Ovary (tissue), 9 donors: Measurements from ENCODE around the gene ADRM1. TPM values are rescaled to one million over a fixed set of nuclear protein-coding genes. Genes with fewer than 3 reads are reported as not detected.

Experiments used
- DNase-seq, 5 donors: peaks; one replicate each; pipeline ENCODE4 v3.0.0-alpha.2; 2019 to 2020
- H3K27ac ChIP-seq, 2 donors: fragments of 200-600 bp; one replicate each; pipeline versions ENCODE4 v1.5.1 to v1.8.0; 2019 to 2022
- H3K27me3 ChIP-seq: fragments of 200-600 bp; one replicate; pipeline ENCODE4 v1.8.0; 2022
- H3K36me3 ChIP-seq: fragments of 200-600 bp; sonication (generic); one replicate; pipeline ENCODE4 v1.5.1; 2019
- H3K4me1 ChIP-seq: one replicate; pipeline ENCODE4 v1.8.1; 2013; ENCODE audit warnings: mild to moderate bottlenecking, moderate library complexity; ENCODE audit not compliant: insufficient read depth
- H3K4me3 ChIP-seq: fragments of 200-600 bp; sonication (generic); one replicate; pipeline ENCODE4 v1.5.1; 2017
- H3K9me3 ChIP-seq, 2 donors: fragments of 200-600 bp in 1 of 2; sonication (generic) in 1 of 2; one replicate each; pipeline versions ENCODE4 v1.5.1 to v1.8.1; 2013 to 2019; ENCODE audit warnings: mild to moderate bottlenecking in 1 of 2, moderate library complexity in 1 of 2
- CTCF ChIP-seq, 3 donors: fragments of 450-650 bp in 2 of 3; fragments of 200-600 bp in 1 of 3; IDR thresholded peaks; one replicate each; pipeline versions ENCODE4 v1.5.1 to v1.8.0; 2016 to 2022; ENCODE audit warnings: antibody characterized with exemption in 3 of 3, mild to moderate bottlenecking in 1 of 3
- EP300 ChIP-seq: sonication (generic); formaldehyde crosslinking; IDR thresholded peaks from one replicate; pipeline ENCODE4 v1.6.1; 2017; ENCODE audit warnings: antibody characterized with exemption
- POLR2A ChIP-seq: fragments of 450-650 bp; IDR thresholded peaks from one replicate; pipeline ENCODE4 v1.6.1; 2017; ENCODE audit warnings: antibody characterized with exemption, mild to moderate bottlenecking, moderate library complexity
- WGBS, 3 donors: extraction: QIAGEN DNeasy Blood & Tissue Kit in 1 of 3; methylation state at CpG; one replicate each; pipeline versions ENCODE4 v1.1.5 to v1.1.7; 2013 to 2017; 5-methylcytosine and 5-hydroxymethylcytosine counted together
- intact Hi-C, 4 donors: fragments of 100-400 bp; cut with DNase I; formaldehyde crosslinking; loops; one replicate each; pipeline versions ENCODE4 v1.11.0 to v1.15.1; 2022 to 2023
- polyA plus RNA-seq, 2 donors: library from polyadenylated mRNA; stranded (reverse); fragments of 200-250 nt in 1 of 2; fragments of 350-450 nt in 1 of 2; fragmentation: Illumina TruSeq in 1 of 2; extraction: RNeasy Lipid Tissue Mini Kit (QIAGEN cat#74804) in 1 of 2; gene quantifications; one replicate each; pipeline ENCODE4 v1.2.3, GENCODE V29; 2013 to 2014
- total RNA-seq, 7 donors: library from RNA; depleted of rRNA in 2 of 7; stranded (reverse); fragments of >200 nt in 2 of 7; fragmentation: NEBNext Ultra II Directional in 3 of 7; extraction: Animal tissue kit (Norgen Biotek cat#: 25700) in 3 of 7; gene quantifications; one replicate each; pipeline versions ENCODE4 v1.1.0 to v1.2.4, GENCODE V29; 2016 to 2023
- donor health status: DM: no; HTN: no; CAD: no; lungs with moderate emphysema.
- donor health status: DM: no; HTN: no; CAD: no.
- donor health status: Bipolar disorder and iron deficiency.
- donor health status: DM: yes; HTN: yes; CAD: no.
- donor health status: DM: no; HTN: no; CAD: no.
- donor health status: DM: yes; HTN: yes; CAD: no.

The ADRM1 gene
- total and polyA plus RNA-seq, 9 donors, result 7.8 to 109 (median 55.2) TPM

DNA sequence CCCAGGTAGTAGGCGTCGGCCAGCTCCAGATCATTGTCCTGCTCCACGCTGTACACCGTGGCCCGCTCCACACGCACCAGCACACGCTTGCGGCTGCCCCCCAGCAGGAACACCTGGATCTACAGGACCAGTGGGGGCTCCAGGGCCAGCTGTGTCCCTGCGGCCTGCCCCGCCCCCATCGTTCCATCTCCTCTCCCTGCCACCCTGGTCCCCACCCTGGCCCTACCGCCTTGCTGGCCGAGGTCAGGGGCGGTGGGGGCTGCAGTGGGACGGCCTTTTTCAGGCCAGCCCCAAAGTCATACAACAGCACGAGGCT is 9.8 kb downstream of the ADRM1 start:
- WGBS, 3 donors, result 87 to 93% (median 90%) methylated on average over 16 of the region's 16 CpGs
- intact Hi-C loops, result loop anchor here in 1 of 4 donors (5.0 kb wide), 1 partner anchor 70 kb away; no protein-coding TSS in a partner anchor
- H3K36me3 ChIP-seq, result no peaks in the 10 kb centered on the region

DNA sequence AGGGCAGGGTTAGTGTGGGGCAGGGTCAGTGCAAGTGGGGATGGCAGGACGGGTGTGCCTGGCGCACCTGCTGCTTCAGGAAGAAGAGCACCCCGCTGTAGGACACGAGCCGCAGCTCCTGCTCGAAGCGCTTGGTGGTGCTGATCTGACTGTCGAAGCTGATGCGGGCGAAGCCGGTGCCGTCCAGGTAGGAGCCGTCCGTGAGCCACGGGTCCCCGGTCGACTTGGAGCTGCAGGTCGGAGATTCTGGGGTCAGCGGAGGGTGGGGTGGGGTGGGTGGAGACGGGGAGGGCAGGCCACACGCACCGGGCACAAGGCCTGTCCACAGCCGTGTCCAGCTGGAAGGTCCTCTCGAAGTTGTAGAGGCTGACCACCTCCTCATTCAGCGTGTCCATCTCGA is 10.2 kb downstream of the ADRM1 start:
- intact Hi-C loops, result loop anchor here in 1 of 4 donors (5.0 kb wide), 1 partner anchor 69 kb away; no protein-coding TSS in a partner anchor
- no peak for TF ChIP-seq EP300
- no peak for TF ChIP-seq CTCF (IDR thresholded peaks at IDR 0.05)
- no peak for TF ChIP-seq POLR2A

More for the DNA sequence above, 9.8 kb downstream of the ADRM1 start:
- DNase-seq, result no peak
- Histone ChIP-seq H3K27me3 (no peaks in the 10 kb centered on the region), H3K27ac (no peak overlapping the region), H3K4me1 (peaks cover 3% of the 10 kb centered on the region), H3K4me3 (no peak overlapping the region), H3K9me3 (no peaks in the 10 kb centered on the region)
- no peak for TF ChIP-seq CTCF (IDR thresholded peaks at IDR 0.05)
- no peak for TF ChIP-seq POLR2A
- TF ChIP-seq EP300, result no peak

GRCh38 chr20:62313460-62314338 is 10.9 kb downstream of the ADRM1 start:
- no peak overlapping the region for H3K4me3 ChIP-seq
- H3K27ac ChIP-seq, result no peak overlapping the region
- H3K27me3 ChIP-seq, result no peaks in the 10 kb centered on the region
- H3K4me1 ChIP-seq, result peaks cover 3% of the 10 kb centered on the region
- intact Hi-C loops, result loop anchor here in 1 of 4 donors (5.0 kb wide), 1 partner anchor 69 kb away; no protein-coding TSS in a partner anchor
- TF ChIP-seq POLR2A, result no peak
- TF ChIP-seq CTCF (IDR thresholded peaks at IDR 0.05), result no peak
- TF ChIP-seq EP300, result no peak
- no peaks in the 10 kb centered on the region for H3K36me3 ChIP-seq
- WGBS, 3 donors, result 92 to 94% (median 93%) methylated on average over 52 to 55 of the region's 55 CpGs
- no peaks in the 10 kb centered on the region for H3K9me3 ChIP-seq
- no peak for DNase-seq

More for the DNA sequence above, 10.2 kb downstream of the ADRM1 start:
- DNase-seq, result no peak
- Histone ChIP-seq H3K36me3 (no peaks in the 10 kb centered on the region), H3K9me3 (no peaks in the 10 kb centered on the region), H3K27me3 (no peaks in the 10 kb centered on the region), H3K27ac (no peak overlapping the region), H3K4me1 (peaks cover 3% of the 10 kb centered on the region), H3K4me3 (no peak overlapping the region)
- WGBS, 3 donors, result 87 to 92% (median 90%) methylated on average over 25 to 26 of the region's 26 CpGs

- H3K27ac ChIP-seq, result no peak overlapping the region
- WGBS, 3 donors, result 91 to 96% (median 96%) methylated on average over 12 of the region's 12 CpGs
- TF ChIP-seq EP300, result no peak
- TF ChIP-seq POLR2A, result no peak
- no peak for TF ChIP-seq CTCF (IDR thresholded peaks at IDR 0.05)
- intact Hi-C loops, result loop anchor here in 1 of 4 donors (5.0 kb wide), 1 partner anchor 68 kb away; no protein-coding TSS in a partner anchor
- no peaks in the 10 kb centered on the region for H3K9me3 ChIP-seq
- peaks cover 3% of the 10 kb centered on the region for H3K4me1 ChIP-seq
- DNase-seq, result no peak
- H3K36me3 ChIP-seq, result no peaks in the 10 kb centered on the region
- no peaks in the 10 kb centered on the region for H3K27me3 ChIP-seq
- H3K4me3 ChIP-seq, result no peak overlapping the region
These were observed 11.5 kb downstream of the ADRM1 start for GRCh38 chr20:62314339-62314638.
